HG02870 (cell line): ENCODE data around the gene LHCGR.
A peak's percentile ranks its signal among the peaks of the same experiment; 100 is the strongest.
"Not testable (repeated sequence)": the region's sequence is repeated elsewhere in the genome, so short reads cannot be mapped to it uniquely, and the experiment has no call there.

ENCODE experiments used
- ATAC-seq: cut with Tn5 transposase; IDR thresholded peaks from one replicate; pipeline ENCODE4 v1.9.1; 2021; ENCODE audit warnings: mild to moderate bottlenecking, moderate library complexity; ENCODE audit not compliant: unreplicated experiment

Gene LHCGR

GRCh38 chr2:48749291-48750127 lies 6.0 kb downstream of the LHCGR start:
- peak; percentile 81 for ATAC-seq

GRCh38 chr2:48747319-48747718 lies 8.2 kb downstream of the LHCGR start:
- no peak for ATAC-seq

GRCh38 chr2:48739236-48739635 lies 16.3 kb downstream of the LHCGR start:
- not testable (repeated sequence) for ATAC-seq

GRCh38 chr2:48738806-48739205 lies 16.7 kb downstream of the LHCGR start:
- no peak for ATAC-seq

GRCh38 chr2:48736251-48736650 lies 19.3 kb downstream of the LHCGR start:
- ATAC-seq: no peak

- no peak for ATAC-seq
Measured at GRCh38 chr2:48734576-48735303, 20.8 kb downstream of the LHCGR start.

- no peak for ATAC-seq
Measured at GRCh38 chr2:48733067-48733503, 22.4 kb downstream of the LHCGR start.

GRCh38 chr2:48728840-48729239 lies 26.7 kb downstream of the LHCGR start:
- no peak for ATAC-seq

- no peak for ATAC-seq
Measured at GRCh38 chr2:48728295-48728694, 27.2 kb downstream of the LHCGR start.

GRCh38 chr2:48727560-48727959 lies 28.0 kb downstream of the LHCGR start:
- no peak for ATAC-seq

- ATAC-seq: no peak
Measured at GRCh38 chr2:48725696-48726494, 29.6 kb downstream of the LHCGR start.

- ATAC-seq: no peak
Measured at GRCh38 chr2:48724278-48724677, 31.2 kb downstream of the LHCGR start.

GRCh38 chr2:48723129-48723528 lies 32.4 kb downstream of the LHCGR start:
- ATAC-seq: no peak

GRCh38 chr2:48722391-48722790 lies 33.1 kb downstream of the LHCGR start:
- ATAC-seq: no peak

GRCh38 chr2:48721158-48721557 lies 34.4 kb downstream of the LHCGR start:
- no peak for ATAC-seq

- ATAC-seq: no peak
Measured at GRCh38 chr2:48719480-48720177, 35.9 kb downstream of the LHCGR start.

GRCh38 chr2:48717846-48718245 lies 37.7 kb downstream of the LHCGR start:
- ATAC-seq: no peak

GRCh38 chr2:48715956-48716355 lies 39.6 kb downstream of the LHCGR start:
- no peak for ATAC-seq

GRCh38 chr2:48715042-48715899 lies 40.3 kb downstream of the LHCGR start:
- ATAC-seq: no peak

GRCh38 chr2:48714245-48714644 lies 41.3 kb downstream of the LHCGR start:
- ATAC-seq: no peak
